Mononuclear cell (primary cell): ENCODE measurements around the gene DENND6B. TPM values are rescaled to one million over a fixed set of nuclear protein-coding genes. Genes with fewer than 3 reads are reported as not detected.
"Not testable (repeated sequence)": the region's sequence is repeated elsewhere in the genome, so short reads cannot be mapped to it uniquely, and the experiment has no call there.

Source experiments
- H3K27me3 ChIP-seq: 2 replicates; pipeline ENCODE4 v1.6.0; 2011; ENCODE audit warnings: low read length, control low read depth; ENCODE audit not compliant: insufficient read depth
- H3K4me1 ChIP-seq: 2 replicates; pipeline ENCODE4 v1.5.1; 2011; ENCODE audit warnings: mild to moderate bottlenecking, low read length, control low read depth; ENCODE audit not compliant: insufficient read depth
- H3K4me3 ChIP-seq: 2 replicates; pipeline ENCODE4 v1.5.1; 2011; ENCODE audit warnings: mild to moderate bottlenecking, low read length, moderate library complexity
- H3K9me3 ChIP-seq: 2 replicates; pipeline ENCODE4 v1.5.1; 2011; ENCODE audit warnings: low read depth, mild to moderate bottlenecking, control low read depth, low read length
- total RNA-seq: library from RNA; depleted of rRNA; stranded (reverse); fragments of >200 nt; gene quantifications from one replicate; pipeline ENCODE4 v1.2.3, GENCODE V29; 2012

Gene DENND6B
- total RNA-seq, 1 donor, result 1.0 TPM

DNA sequence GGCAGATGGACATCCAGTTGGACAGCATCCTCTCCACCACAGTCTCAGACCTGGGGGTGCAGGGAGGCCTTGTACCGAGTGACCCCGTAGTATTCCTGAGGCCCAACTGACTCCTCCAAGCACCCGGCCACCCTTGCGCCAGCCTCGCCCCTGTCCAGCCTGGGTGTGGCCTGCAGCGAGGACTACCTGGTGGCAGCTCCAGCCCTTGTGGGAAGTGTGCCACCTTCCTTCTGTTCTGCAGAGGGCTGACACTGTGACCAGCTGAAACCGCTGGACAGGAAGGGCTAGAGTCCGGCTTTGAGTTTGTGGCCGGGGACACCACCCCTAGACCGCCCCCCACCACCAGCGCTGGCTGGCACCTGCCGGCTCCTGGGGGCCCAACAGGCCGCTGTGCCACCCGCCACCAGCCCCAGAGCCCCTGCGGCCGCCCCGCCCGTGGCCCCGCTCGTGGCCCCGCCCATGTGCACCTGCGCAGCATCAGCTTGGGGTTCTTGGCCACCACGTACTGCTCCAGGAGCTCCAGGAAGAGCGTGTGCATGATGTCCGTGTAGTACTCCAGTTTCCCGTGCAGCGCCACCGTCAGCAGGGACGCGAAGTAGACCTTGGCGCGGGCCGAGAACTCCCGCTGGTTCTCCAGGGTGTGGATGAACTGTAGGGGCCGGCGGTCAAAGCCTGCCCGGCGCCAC is 46.6 kb downstream of the DENND6B start:
- Histone ChIP-seq H3K4me1 (no peaks in the 10 kb centered on the region), H3K9me3 (no peaks in the 10 kb centered on the region), H3K4me3 (no peak overlapping the region), H3K27me3 (no peaks in the 10 kb centered on the region)

DNA sequence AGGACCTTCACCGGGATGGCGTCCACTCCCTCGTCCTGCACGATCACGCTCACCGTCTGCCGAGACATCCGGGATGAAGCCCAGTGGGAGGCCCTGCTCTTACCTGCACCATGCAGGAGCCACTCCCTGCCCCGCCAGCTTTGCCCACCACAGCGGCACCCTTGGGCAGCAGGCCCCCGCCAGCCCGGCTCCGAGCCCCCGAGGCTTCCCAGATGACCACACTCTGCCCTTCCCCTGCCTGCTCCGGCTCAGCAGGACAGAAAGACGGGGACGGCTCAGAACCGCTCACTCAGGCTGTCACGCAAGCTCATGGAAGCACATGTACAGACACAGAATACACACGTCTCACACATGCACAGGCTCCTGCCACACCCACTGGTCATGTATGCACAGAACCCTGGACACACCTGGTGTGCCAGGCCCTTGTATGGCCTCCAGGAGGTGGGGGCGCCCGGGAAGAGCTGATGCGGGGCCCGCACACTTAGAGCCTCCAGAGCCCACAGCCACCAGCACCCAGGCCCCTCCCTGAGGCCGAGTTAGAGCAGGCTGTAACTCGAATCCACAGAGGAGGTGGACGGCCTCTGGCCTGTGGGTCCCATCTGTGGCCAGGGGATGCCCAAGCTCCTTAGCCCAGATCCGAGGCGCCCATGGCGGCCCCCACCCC is 47.7 kb downstream of the DENND6B start:
- H3K27me3 ChIP-seq, result no peaks in the 10 kb centered on the region
- H3K4me3 ChIP-seq, result no peak overlapping the region
- no peaks in the 10 kb centered on the region for H3K9me3 ChIP-seq
- no peaks in the 10 kb centered on the region for H3K4me1 ChIP-seq

DNA sequence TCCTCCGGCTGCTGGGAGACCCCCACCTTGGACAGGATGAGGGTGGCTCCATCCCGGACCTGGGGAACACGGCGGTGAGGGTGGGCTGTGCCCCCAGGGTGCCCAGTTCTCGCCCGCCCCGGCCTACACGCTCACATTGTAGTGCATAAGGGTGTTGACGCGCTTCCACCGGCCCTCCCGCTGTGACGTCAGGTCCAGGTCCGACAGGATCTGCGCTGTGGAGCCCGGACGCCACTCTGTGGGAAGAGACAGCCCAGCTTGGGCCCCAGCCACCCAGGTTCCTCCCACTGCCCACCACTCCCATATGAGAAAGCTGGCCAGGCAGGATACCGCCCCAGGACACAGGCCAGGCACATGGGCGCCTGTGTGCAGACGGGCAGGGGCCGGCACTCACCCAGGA is 48.4 kb downstream of the DENND6B start:
- no peaks in the 10 kb centered on the region for H3K9me3 ChIP-seq
- H3K4me1 ChIP-seq, result no peaks in the 10 kb centered on the region
- no peaks in the 10 kb centered on the region for H3K27me3 ChIP-seq
- no peak overlapping the region for H3K4me3 ChIP-seq

DNA sequence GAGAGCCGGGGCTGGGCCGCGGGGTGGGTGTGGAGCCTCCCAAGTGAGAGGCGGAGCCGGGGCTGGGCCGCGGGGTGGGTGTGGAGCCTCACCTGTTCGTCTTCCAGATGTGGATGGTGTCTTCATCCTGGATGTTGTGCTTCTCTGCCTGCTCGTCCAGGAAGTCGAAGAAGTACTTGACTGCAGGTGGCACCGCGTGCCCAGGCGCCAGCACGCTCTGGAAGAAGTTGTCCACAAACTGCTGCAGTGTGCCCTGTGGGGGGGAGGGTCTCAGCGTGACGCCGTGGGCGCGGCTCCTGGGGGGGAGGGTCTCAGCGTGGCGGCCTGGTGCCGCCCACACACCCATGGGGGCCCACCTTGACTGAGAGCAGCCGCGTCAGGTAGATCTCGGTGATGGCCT is 49.1 kb downstream of the DENND6B start:
- H3K4me1 ChIP-seq, result no peaks in the 10 kb centered on the region
- no peaks in the 10 kb centered on the region for H3K9me3 ChIP-seq
- no peaks in the 10 kb centered on the region for H3K27me3 ChIP-seq
- no peak overlapping the region for H3K4me3 ChIP-seq

DNA sequence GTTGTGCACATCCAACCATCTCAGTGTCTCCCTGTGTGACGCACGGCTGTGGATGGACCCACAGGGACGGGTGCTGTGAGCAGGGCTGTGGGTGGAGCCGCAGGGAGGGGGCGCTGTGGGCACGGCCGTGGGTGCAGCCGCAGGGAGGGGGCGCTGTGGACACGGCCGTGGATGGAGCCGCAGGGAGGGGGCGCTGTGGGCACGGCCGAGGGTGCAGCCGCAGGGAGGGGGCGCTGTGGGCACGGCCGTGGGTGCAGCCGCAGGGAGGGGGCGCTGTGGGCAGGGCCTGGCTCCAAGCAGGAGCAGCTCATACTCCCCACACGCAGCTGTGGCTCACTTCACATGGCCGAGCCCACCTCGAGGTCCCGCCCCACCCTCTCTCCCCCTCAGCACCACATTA is 50.7 kb downstream of the DENND6B start:
- H3K27me3 ChIP-seq, result peaks cover 3% of the 10 kb centered on the region
- no peak overlapping the region for H3K4me3 ChIP-seq
- H3K9me3 ChIP-seq, result no peaks in the 10 kb centered on the region
- H3K4me1 ChIP-seq, result peaks cover 6% of the 10 kb centered on the region

DNA sequence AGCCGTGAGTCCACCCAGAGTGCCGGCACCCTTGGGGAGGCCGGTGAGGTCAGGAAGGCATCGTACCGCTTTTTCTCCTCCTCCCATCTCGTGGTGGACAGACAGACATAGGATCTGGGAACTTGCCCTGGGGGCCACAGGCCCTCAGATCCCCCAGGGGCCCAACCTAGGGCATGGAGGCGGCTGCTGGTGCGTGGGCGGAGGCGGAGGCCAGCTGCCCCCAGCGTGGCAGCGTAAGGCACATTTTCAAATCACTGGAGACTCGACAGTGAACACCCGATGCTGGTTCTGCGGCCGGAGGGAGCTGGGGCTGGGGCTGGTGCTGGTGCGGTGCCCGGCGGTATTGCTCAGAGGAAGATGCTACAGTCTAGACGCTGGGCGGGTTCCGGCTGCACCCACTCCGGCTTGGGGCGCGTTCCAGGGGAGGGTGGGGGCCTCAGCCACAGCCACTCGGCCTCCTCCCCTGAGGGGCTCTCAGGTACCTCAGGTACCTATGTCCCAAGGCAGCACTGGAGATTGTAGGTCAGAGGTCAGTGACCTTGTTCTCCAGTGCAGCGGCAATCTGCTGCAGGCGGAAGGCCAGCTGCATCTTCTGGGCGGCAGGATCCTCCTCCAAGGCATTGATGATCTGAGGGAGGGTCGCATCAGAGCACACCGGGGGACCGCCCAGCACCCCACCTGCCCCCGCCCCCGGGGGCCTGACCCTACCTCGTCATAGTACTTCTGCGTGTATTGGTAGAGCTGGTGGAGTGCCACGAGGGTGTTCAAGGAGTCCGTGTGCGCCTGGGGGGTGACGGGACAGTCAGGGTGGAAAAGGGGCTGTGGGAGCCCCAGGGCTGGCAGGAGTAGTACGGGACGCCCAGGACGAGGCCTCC is 51.4 kb downstream of the DENND6B start:
- Histone ChIP-seq H3K9me3 (no peaks in the 10 kb centered on the region), H3K4me1 (peaks cover 13% of the 10 kb centered on the region), H3K27me3 (peaks cover 10% of the 10 kb centered on the region)

DNA sequence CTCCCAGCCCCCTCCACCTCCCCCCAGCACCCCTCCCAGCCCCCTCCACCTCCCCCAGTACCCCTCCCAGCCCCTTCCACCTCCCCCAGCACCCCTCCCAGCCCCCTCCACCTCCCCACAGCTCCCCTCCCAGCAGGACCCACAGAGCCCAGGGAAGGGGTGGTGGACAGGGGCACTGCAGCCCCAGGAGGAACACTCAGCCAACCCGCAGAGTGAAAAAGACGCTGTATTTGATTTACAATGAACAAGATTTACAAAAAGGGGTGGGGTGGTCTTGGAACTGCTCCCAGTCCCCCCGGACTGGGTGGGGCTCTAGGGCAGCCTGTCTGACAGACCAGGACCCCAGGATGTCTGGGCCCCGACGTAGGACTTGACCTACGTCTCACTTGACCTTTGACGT is 52.0 kb downstream of the DENND6B start:
- H3K4me1 ChIP-seq, result peaks cover 14% of the 10 kb centered on the region
- no peaks in the 10 kb centered on the region for H3K9me3 ChIP-seq
- H3K4me3 ChIP-seq, result no peak overlapping the region
- H3K27me3 ChIP-seq, result peaks cover 10% of the 10 kb centered on the region

More for the DNA sequence above, 51.4 kb downstream of the DENND6B start:
- no peak overlapping the region for H3K4me3 ChIP-seq

DNA sequence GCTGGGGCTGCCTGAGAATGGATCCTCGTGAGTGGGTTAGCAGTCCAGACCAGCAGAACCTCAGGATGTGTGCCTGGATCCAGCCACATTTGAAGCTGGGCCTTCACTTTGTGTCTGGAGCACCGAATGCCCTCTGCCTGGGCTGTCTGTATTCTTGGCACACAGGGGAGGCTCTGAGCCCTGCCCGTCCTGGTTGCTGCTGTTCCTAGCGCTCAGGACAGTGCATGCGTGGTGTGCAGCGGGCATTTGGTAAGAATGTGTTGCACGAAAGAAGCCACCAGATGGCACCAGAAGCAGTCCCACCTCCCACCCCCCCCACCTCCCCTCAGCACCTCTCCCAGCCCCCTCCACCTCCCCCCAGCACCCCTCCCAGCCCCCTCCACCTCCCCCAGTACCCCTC is 52.5 kb downstream of the DENND6B start:
- H3K9me3 ChIP-seq, result no peaks in the 10 kb centered on the region
- H3K4me1 ChIP-seq, result peaks cover 18% of the 10 kb centered on the region
- no peak overlapping the region for H3K4me3 ChIP-seq
- H3K27me3 ChIP-seq, result peaks cover 14% of the 10 kb centered on the region

DNA sequence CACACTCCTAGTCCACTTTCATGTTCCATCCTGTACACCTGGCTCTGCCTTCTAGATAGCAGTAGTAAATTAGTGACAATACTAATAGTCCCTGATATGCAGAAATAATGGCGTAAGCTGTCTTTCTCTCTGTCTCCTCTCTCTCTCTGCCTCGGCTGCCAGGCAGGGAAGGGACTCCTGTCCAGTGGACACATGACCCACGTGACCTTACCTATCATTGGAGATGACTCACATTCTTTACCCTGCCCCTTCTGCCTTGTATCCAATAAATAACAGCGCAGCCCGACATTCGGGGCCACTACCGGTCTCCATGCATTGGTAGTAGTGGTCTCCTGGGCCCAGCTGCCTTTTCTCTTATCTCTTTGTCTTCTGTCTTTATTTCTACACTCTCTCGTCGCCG is 53.0 kb downstream of the DENND6B start:
- Histone ChIP-seq H3K4me1 (peaks cover 18% of the 10 kb centered on the region), H3K27me3 (peaks cover 14% of the 10 kb centered on the region)
- not testable (repeated sequence) for H3K4me3 ChIP-seq, H3K9me3 ChIP-seq

DNA sequence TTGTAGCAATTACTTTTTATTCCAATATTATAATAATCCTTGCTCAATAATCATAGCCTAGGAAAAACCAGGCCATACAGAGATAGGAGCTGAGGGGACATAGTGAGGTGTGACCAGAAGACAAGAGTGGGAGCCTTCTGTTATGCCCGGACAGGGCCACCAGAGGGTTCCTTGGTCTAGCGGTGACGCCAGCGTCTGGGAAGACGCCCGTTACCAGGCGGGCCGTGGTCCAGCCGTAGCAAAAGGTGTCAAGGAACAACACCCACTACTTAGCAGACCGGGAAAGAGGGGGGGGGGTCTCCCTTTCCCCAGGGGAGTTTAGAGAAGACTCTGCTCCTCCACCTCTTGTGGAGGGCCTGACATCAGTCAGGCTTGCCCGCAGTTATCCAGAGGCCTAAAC is 53.5 kb downstream of the DENND6B start:
- peaks cover 18% of the 10 kb centered on the region for H3K4me1 ChIP-seq
- H3K9me3 ChIP-seq, H3K4me3 ChIP-seq: not testable (repeated sequence)
- H3K27me3 ChIP-seq, result peaks cover 14% of the 10 kb centered on the region

DNA sequence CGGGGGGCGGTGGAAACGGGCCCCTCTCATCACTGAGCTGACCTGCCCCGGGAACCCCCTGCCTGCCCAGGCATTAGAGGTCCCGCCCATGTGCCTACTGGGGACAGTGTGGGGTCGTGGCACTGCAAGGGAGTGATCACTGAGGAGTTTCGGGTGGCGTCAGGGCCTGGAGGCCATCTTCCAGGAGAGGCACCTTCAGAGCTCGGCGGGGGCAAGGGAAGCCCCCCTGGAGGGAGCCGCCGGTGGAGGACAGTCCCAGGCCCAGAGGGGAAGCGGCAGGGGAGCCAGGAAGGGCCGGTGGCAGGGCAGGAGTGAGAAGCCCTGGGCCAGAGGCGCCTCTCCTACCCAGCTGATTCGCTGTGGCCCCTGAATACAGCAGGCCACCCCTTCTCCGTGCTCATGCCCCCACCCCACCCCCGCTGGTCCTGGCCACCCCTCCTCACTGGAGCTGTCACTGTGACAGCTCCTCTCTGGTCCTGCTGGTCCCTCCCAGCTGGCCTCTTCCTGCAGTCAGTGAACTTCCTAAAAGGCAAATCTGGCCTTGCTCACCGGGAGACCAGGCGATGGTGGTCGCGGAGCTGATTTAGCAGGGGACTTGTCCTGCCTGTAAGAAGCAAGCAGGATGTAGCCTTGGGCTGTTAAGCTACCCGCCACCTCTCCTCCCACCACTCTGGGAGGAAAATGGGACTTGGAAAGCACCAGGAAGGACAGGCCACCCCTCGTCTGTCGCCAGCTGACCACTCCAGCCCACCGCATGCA is 54.6 kb downstream of the DENND6B start:
- H3K4me3 ChIP-seq, result no peak overlapping the region
- peaks cover 17% of the 10 kb centered on the region for H3K27me3 ChIP-seq
- H3K9me3 ChIP-seq, result no peaks in the 10 kb centered on the region
- peaks cover 18% of the 10 kb centered on the region for H3K4me1 ChIP-seq

DNA sequence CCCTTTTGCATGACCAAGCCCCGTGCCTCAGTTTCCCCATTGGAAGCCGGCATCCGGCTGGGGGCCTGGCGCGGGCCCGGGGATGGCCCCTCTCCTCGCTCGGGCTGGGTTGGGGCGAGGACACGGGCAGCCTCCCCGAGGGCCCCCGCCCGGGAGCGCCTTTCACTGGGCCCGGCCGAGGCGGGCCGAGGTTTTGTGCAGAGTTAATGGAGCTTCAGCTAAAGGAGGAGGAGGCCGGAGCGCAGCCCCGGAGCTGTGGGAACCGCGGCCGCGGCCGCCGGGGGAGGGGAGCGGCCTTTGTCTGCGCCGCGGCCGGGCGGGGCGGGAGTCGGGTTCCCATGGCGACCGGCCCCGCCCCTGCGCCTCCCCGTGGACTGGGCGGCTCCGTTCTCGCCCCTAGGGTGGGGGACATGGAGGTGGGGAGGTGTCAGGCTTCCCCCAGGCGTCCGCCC is 55.3 kb downstream of the DENND6B start:
- H3K27me3 ChIP-seq, result peaks cover 17% of the 10 kb centered on the region
- H3K9me3 ChIP-seq, result no peaks in the 10 kb centered on the region
- no peak overlapping the region for H3K4me3 ChIP-seq
- H3K4me1 ChIP-seq, result peaks cover 18% of the 10 kb centered on the region

DNA sequence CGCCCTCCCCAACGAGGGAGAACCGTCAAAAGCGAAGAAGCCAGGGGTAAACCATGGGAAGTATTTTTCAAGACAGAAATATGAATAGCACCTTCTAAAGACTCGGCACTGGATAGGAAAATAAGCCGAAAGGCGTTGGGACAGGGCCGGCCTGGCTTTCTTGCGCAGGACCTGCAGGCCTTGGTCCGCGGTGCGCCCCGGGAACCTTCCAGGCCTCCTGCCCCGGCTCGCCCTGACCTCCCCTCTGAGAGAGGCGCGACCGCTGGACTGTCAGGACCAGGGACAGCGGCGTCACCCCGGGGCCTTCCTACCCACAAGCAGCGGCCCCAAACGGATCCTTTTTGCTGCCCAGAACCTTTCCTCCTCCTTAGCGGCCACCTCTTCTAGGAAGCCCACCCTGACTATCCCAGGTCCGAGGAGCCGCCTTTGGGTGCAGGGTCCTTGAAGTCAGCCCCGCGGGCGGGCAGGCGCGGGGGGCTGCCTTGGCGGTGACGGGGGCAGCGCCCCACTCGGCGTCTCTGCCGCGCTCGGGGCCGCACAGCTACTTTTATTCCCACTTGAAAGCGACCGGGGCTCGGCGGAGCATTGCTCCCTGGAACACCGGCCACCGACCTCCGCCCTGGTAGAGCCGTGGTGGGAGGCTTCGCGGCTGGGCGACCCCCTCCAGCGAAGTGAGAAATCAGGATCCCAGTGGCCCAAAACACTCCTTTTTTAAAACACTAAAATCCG is 56.0 kb downstream of the DENND6B start:
- H3K4me1 ChIP-seq, result peaks cover 18% of the 10 kb centered on the region

DNA sequence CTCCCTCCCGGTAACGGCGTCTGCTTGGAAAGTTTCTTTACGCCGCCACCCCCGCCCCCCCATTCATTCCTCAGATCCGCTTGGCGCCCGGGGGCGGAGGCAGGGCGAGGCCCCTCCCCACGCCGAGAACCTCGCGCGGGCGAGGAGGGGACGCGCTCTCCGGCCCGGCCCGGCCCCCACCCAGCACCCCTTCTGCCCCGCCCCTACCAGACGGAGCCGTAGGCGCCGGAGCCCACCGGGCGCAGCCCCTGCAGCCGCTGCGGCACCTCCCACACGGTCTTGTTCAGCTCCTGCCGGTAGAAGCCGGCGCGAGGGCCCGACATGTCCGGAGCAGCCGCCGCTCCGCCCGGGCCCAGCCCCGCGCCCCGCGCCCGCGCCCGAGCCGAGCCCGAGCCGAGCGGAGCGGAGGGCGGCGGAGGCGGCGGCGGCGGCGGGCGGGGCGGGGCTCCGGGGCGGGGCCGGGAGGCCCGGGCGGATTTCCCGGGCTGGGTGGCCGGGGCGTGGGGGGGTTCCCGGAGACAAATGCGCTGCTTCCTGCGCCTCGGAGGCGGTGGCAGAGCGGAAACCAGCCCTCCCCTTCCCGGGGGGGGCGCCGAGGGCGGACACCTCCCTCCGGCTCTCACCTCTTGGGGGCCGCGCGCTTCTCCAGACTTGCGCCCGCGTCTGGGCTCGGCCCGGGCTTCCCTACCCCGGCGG is 56.7 kb downstream of the DENND6B start, which contains the start of gene MAPK11:
Gene MAPK11, minus strand, starts transcription at position 411 of the 696 bp plus-strand sequence. Its CDS starts 88 bp downstream, at position 323.
- Histone ChIP-seq H3K4me3 (peak within 1 kb of the TSS; percentile 27), H3K27me3 (peaks cover 17% of the 10 kb centered on the region), H3K9me3 (no peaks in the 10 kb centered on the region), H3K4me1 (peaks cover 18% of the 10 kb centered on the region)

More for the DNA sequence above, 56.0 kb downstream of the DENND6B start:
- no peaks in the 10 kb centered on the region for H3K9me3 ChIP-seq
- peak overlapping the region; percentile 27 for H3K4me3 ChIP-seq
- peaks cover 17% of the 10 kb centered on the region for H3K27me3 ChIP-seq
